COR-L47 (cell line): ENCODE data around the gene SLC2A13.

ENCODE experiments used
- DNase-seq: peaks from one replicate; lab custom pipeline; 2025; lab: John Stamatoyannopoulos, UW

Gene SLC2A13

GRCh38 chr12:39993268-39993667 is 112.6 kb downstream of the SLC2A13 start:
- DNase-seq = no peak

GRCh38 chr12:39990122-39991101 is 115.5 kb downstream of the SLC2A13 start:
- DNase-seq = no peak

- DNase-seq = no peak
Observed at GRCh38 chr12:39989501-39989900, 116.4 kb downstream of the SLC2A13 start.

GRCh38 chr12:39988574-39988973 is 117.3 kb downstream of the SLC2A13 start:
- DNase-seq = no peak

- no peak for DNase-seq
Observed at GRCh38 chr12:39986674-39987073, 119.2 kb downstream of the SLC2A13 start.

GRCh38 chr12:39984670-39985069 is 121.2 kb downstream of the SLC2A13 start:
- DNase-seq = no peak

- DNase-seq = no peak
Observed at GRCh38 chr12:39975374-39975918, 130.4 kb downstream of the SLC2A13 start.

- DNase-seq = no peak
Observed at GRCh38 chr12:39972119-39972518, 133.8 kb downstream of the SLC2A13 start.

GRCh38 chr12:39971348-39971747 is 134.5 kb downstream of the SLC2A13 start:
- DNase-seq = no peak

GRCh38 chr12:39966721-39967120 is 139.2 kb downstream of the SLC2A13 start:
- no peak for DNase-seq

GRCh38 chr12:39966256-39966655 is 139.6 kb downstream of the SLC2A13 start:
- DNase-seq = no peak

- no peak for DNase-seq
Observed at GRCh38 chr12:39959467-39959866, 146.4 kb downstream of the SLC2A13 start.

GRCh38 chr12:39959031-39959430 is 146.8 kb downstream of the SLC2A13 start:
- DNase-seq = no peak

GRCh38 chr12:39958377-39958776 is 147.5 kb downstream of the SLC2A13 start:
- DNase-seq = no peak

- DNase-seq = no peak
Observed at GRCh38 chr12:39956725-39957124, 149.2 kb downstream of the SLC2A13 start.

GRCh38 chr12:39946361-39947280 is 159.3 kb downstream of the SLC2A13 start:
- no peak for DNase-seq

- DNase-seq = no peak
Observed at GRCh38 chr12:39937119-39937518, 168.8 kb downstream of the SLC2A13 start.

- DNase-seq = no peak
Observed at GRCh38 chr12:39935839-39936238, 170.0 kb downstream of the SLC2A13 start.

- no peak for DNase-seq
Observed at GRCh38 chr12:39935275-39935674, 170.6 kb downstream of the SLC2A13 start.

- DNase-seq = no peak
Observed at GRCh38 chr12:39931857-39932256, 174.0 kb downstream of the SLC2A13 start.

GRCh38 chr12:39931231-39931630 is 174.7 kb downstream of the SLC2A13 start:
- no peak for DNase-seq

GRCh38 chr12:39930101-39930500 is 175.8 kb downstream of the SLC2A13 start:
- no peak for DNase-seq
